Progenitor cell of endocrine pancreas (in vitro differentiated cells): ENCODE data around the gene SEL1L. TPM values are rescaled to one million over a fixed set of nuclear protein-coding genes. Genes with fewer than 3 reads are reported as not detected.
"Not testable (repeated sequence)": the region's sequence is repeated elsewhere in the genome, so short reads cannot be mapped to it uniquely, and the experiment has no call there.

Experiments
- DNase-seq: peaks from one replicate; pipeline ENCODE4 v3.0.0; 2021; ENCODE audit warnings: low spot score; ENCODE audit not compliant: unreplicated experiment
- H3K27ac Mint-ChIP-seq: 2 replicates; pipeline ENCODE4 v1.8.0; 2021; ENCODE audit warnings: mild to moderate bottlenecking, moderate library complexity, mixed read lengths
- H3K27me3 Mint-ChIP-seq: 2 replicates; pipeline ENCODE4 v1.8.0; 2021; ENCODE audit warnings: mixed read lengths
- H3K36me3 Mint-ChIP-seq: 2 replicates; pipeline ENCODE4 v1.8.0; 2022; ENCODE audit warnings: mixed read lengths; ENCODE audit not compliant: insufficient read depth
- H3K4me1 Mint-ChIP-seq: 2 replicates; pipeline ENCODE4 v1.8.0; 2021; ENCODE audit warnings: low read depth, mixed read lengths
- H3K4me3 Mint-ChIP-seq: 2 replicates; pipeline ENCODE4 v1.8.0; 2021; ENCODE audit warnings: low read depth, mild to moderate bottlenecking, moderate library complexity, mixed read lengths
- H3K9me3 Mint-ChIP-seq: 2 replicates; pipeline ENCODE4 v1.8.0; 2021; ENCODE audit warnings: low read depth, mixed read lengths
- CTCF ChIP-seq: fragments of 200-600 bp; sonication (generic); IDR thresholded peaks from one replicate; pipeline ENCODE4 v1.5.0; 2021; ENCODE audit warnings: antibody characterized with exemption, mild to moderate bottlenecking; ENCODE audit not compliant: unreplicated experiment
- total RNA-seq: library from RNA; stranded (reverse); gene quantifications from 2 replicates; pipeline ENCODE4 v1.2.1, GENCODE V29; 2021

Gene SEL1L
- total RNA-seq, 1 donor from 2014 or later = 68.3 TPM

- Mint-ChIP-seq H3K4me1 (no peaks in the 10 kb centered on the region), H3K9me3 (no peaks in the 10 kb centered on the region), H3K27ac (no peak overlapping the region), H3K4me3 (no peak overlapping the region), H3K36me3 (peaks cover 10% of the 10 kb centered on the region), H3K27me3 (no peaks in the 10 kb centered on the region)
- no peak for DNase-seq
- TF ChIP-seq CTCF = no peak
These were observed 59.5 kb downstream of the SEL1L start for GRCh38 chr14:81474148-81474492.

- no peaks in the 10 kb centered on the region for H3K27me3 Mint-ChIP-seq
- H3K27ac Mint-ChIP-seq = no peak overlapping the region
- peaks cover 7% of the 10 kb centered on the region for H3K36me3 Mint-ChIP-seq
- no peak overlapping the region for H3K4me3 Mint-ChIP-seq
- DNase-seq = no peak
- H3K4me1 Mint-ChIP-seq = no peaks in the 10 kb centered on the region
- no peak for TF ChIP-seq CTCF
- no peaks in the 10 kb centered on the region for H3K9me3 Mint-ChIP-seq
These were observed 60.1 kb downstream of the SEL1L start for GRCh38 chr14:81473456-81474147.

DNA sequence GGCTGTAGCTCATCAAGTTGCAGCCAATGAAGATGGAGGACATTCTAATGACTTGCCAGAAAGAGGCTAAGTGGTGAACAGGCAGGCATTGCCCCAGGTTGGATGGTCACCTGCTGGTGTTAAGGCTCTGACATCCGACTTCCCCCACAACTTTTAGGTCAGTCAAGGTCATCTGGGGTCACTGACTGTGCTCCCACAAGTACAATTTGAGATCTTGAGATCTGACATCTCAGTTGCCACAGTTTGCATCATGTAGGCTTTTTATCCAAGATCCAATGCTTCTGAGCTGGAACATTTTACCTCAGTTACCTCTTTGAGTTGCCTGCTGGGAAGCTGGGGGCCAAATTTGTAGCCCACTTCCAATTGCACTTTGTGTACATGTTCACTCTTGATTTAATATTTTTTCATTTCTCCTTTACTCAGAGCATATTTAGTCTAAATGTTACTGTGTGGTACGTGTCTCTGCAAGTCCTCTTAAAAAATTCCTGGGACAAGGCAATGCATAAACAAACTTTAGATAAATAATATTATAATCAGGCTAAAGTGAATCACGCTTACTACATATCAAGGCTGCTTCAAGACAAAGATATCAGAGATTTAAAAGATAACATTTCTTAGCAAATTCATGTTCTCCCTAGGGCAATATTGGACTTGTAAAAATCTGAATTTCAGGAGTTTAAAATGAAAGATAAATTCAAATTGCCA lies 61.4 kb downstream of the SEL1L start:
- H3K9me3 Mint-ChIP-seq = no peaks in the 10 kb centered on the region
- no peak for DNase-seq
- no peaks in the 10 kb centered on the region for H3K27me3 Mint-ChIP-seq
- peaks cover 5% of the 10 kb centered on the region for H3K36me3 Mint-ChIP-seq
- H3K4me3 Mint-ChIP-seq = no peak overlapping the region
- TF ChIP-seq CTCF = no peak
- no peaks in the 10 kb centered on the region for H3K4me1 Mint-ChIP-seq
- no peak overlapping the region for H3K27ac Mint-ChIP-seq

DNA sequence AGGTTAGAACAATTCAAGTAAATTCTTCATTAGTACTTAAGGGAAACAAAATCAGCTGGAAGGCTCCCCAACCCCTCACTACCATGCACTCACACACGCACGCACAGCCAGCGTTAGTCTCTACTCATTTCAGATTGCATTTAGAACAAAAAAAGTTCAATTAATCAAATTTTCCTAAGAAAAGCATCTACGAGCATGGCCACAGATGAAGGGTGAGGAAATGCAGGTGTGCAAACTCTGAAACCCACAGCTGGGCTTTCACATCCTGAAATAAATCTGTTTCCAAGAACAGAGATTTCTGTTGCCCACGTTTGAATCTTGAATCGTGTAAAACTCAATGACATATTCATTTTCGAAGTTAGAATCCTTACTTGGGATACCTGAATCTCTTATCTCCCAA lies 62.6 kb downstream of the SEL1L start:
- no peaks in the 10 kb centered on the region for H3K9me3 Mint-ChIP-seq
- no peak overlapping the region for H3K4me3 Mint-ChIP-seq
- H3K27me3 Mint-ChIP-seq = no peaks in the 10 kb centered on the region
- no peak for TF ChIP-seq CTCF
- H3K4me1 Mint-ChIP-seq = no peaks in the 10 kb centered on the region
- DNase-seq = no peak
- peaks cover 5% of the 10 kb centered on the region for H3K36me3 Mint-ChIP-seq
- H3K27ac Mint-ChIP-seq = no peak overlapping the region

DNA sequence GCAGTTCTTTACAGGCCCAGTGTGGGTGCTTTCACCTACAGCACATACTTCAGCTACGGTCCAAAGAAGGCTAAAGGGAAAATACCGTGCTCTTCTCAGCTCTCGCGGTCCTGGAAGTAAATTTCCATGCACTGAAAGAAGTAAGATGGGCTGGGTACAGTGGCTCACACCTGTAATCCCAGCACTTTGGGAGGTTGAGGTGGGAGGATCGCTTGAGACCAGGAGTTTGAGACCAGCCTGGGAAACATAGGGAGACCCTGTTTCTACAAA lies 63.2 kb downstream of the SEL1L start:
- not testable (repeated sequence) for H3K4me1 Mint-ChIP-seq, H3K9me3 Mint-ChIP-seq, H3K27ac Mint-ChIP-seq, H3K36me3 Mint-ChIP-seq, DNase-seq, H3K4me3 Mint-ChIP-seq, H3K27me3 Mint-ChIP-seq

DNA sequence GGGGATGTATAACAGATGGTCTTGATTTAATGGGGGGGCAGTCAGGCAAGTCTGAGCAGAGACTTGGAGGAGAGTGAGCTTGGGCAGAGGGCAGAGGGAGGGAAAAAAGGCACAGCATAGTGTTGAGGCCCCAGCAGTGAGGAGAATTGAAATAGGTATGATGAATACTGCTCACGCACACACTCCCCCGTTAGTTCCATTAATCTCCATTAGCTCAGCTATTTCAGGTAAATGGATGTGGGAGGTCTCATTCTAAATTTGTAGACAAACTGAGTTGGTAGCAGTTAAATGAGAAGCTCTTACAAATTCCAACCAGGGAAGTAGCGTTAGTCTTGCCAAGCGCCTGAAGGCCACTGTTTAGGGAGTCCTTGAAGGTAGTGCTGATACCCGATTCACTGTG lies 66.8 kb downstream of the SEL1L start:
- no peak for DNase-seq
- no peaks in the 10 kb centered on the region for H3K36me3 Mint-ChIP-seq
- TF ChIP-seq CTCF = no peak
- no peak overlapping the region for H3K27ac Mint-ChIP-seq
- no peaks in the 10 kb centered on the region for H3K27me3 Mint-ChIP-seq
- H3K4me1 Mint-ChIP-seq = peaks cover 1% of the 10 kb centered on the region
- H3K9me3 Mint-ChIP-seq = no peaks in the 10 kb centered on the region
- H3K4me3 Mint-ChIP-seq = no peak overlapping the region
